ENCODE measurements around the gene COL5A1.
A peak's percentile ranks its signal among the peaks of the same experiment; 100 is the strongest.

The COL5A1 gene

DNA sequence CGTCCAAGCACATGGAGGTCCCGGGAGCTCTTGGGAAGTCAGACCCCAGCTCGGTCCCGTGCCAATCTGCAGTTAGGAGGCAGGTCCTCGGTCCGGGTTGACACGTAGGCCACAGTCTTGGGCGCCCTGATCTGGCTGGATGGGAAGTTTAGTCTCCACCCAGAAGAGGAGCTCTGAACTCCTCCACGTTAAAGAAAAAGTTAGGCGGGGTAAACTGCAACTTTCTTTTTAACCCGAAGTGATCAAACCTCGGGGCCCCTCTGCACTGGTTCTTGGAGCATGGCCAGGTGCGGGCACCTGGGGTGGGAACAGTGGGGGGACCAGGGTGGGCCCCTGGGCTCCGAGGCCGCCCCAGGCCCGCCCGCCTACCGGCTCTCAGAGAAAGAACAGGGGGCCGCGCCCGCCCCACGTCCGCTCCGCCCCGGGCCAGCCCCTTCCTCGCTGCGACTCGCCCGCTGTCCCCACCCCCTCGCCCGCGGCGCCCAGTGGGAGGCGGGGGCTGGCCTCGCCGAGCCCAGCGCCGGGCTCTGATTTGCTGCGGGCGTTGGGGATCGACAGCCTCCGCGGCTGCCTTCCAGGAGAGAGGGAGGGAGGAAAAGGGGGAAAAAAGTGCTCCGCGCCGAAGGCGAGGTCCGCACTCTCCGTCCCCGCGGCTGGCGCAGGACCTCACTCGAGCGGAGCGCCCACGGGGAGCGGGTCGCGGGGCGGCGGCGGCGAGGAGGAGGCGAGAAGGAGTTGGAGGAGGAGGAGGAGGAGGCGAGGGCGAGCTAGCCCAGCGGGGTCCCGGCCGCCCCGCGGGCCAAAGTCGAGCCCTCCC is at the start of gene COL5A1:
Gene COL5A1 (plus strand): TSS at position 631 of the 817 bp plus-strand sequence. CDS start 385 bp downstream, outside the sequence.
- DNase-seq, result peak; percentile 94

- peak; percentile 26 for DNase-seq
Observed at GRCh38 chr9:134592018-134592818, 49.4 kb upstream of the COL5A1 start.

GRCh38 chr9:134592819-134593200 is 48.8 kb upstream of the COL5A1 start:
- DNase-seq, result no peak

- peak; percentile 75 for DNase-seq
Observed at GRCh38 chr9:134593286-134594077, 48.1 kb upstream of the COL5A1 start.

GRCh38 chr9:134594078-134594941 is 47.3 kb upstream of the COL5A1 start:
- no peak for DNase-seq

- no peak for DNase-seq
Observed at GRCh38 chr9:134595014-134595413, 46.6 kb upstream of the COL5A1 start.

- peak; percentile 65 for DNase-seq
Observed at GRCh38 chr9:134597041-134597913, 44.3 kb upstream of the COL5A1 start.

DNA sequence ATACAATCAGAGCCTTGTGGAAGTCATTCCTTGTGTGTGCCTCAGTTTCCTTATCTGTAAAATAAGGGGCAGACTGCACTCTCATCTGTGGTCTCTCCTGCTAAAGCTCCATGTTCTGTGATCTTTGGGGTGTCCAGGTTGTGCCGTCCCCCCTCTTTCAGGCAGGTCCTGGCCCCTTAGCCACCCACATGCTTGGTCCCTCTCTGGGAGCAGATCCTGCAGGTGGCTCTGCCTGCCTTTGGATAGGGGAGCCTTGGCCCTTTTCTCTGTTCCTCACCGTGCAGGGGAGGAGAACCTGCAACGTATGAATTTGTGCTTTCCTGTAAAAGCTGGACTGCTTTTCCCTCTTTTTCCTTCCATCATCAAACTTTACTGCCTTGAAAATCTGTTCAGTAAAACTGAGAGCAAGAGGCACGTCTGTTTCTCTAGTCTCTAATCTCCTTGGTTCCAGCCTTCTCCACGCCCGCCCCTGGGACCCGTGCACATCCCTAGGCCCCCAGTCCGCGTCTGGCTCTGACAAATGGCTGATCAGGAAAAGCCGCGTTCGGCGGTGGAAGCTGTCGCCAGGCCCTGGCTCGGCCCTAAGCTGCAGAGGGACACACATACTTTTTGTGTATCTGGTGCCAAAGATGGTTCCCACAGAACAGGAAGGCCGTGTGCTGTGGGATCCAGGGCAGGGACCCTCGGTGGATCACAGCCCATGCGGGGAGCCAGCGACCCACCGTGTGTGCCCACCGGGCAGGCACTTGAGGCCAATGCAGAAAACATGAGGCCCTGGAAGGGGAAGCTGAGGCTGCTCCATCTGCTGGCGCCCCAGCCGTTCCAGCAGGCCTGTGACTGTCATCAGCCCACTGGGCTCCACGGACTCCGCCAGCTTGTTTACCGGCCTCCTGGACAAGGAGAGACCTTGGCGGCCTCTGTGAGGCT is 43.4 kb upstream of the COL5A1 start:
- DNase-seq, result no peak

GRCh38 chr9:134598884-134599245 is 42.7 kb upstream of the COL5A1 start:
- DNase-seq, result no peak

DNA sequence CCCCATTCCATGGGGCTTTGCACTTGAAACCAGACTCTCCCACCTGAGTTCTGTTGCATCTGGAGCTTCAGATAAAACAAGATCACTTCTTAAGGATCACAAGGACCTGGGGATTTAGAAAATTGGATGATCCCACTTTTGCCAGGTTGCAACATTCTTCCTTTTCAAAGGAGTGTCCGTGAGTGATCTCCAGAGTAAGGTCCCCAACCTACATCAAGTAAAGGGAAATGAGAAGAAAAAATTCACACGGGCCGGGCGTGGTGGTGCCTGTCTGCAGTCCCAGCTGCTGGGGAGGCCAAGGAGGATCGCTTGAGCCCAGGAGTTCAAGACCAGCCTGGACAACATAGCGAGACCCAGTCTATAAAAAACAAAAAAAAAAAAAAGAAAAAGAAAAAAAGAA is 41.2 kb upstream of the COL5A1 start:
- DNase-seq, result no peak

DNA sequence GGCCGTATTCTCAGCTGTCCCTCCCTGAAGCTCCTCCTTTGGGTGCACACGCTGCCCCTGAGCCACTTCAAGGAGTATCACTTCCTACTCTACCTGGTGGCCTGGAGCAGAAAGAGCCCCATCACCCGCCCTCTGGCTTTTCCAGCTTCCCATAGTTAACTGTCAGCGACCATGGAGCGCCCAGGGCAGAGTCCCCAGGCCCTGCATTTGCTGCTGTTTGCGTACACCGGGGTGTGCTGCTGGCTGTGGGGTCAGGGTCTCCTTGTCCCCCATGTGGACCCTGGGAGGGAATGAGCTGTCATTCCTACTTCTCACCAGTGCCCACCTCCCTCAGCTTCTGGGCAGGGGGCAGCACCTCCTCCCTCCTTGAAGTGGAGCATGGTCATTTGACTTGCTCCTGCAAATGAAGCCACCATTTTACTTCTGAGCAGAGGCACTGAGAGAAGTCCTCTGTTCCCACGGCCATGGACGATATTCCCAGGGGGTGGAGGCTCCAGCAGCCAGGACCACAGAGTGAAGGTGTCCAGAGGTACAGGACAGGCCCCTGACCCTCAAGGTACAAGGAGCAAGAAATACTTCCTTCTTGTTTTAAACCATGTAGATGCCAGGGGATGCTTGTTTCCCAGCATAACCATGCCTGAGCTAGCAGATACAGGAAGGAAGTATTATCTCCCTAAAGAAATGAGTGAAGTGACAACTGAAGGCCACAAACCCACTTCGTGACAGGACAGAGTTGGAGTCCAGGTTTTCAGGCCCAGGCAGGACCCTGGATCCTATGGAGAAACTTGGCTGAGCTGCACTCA is 40.6 kb upstream of the COL5A1 start:
- no peak for DNase-seq

DNA sequence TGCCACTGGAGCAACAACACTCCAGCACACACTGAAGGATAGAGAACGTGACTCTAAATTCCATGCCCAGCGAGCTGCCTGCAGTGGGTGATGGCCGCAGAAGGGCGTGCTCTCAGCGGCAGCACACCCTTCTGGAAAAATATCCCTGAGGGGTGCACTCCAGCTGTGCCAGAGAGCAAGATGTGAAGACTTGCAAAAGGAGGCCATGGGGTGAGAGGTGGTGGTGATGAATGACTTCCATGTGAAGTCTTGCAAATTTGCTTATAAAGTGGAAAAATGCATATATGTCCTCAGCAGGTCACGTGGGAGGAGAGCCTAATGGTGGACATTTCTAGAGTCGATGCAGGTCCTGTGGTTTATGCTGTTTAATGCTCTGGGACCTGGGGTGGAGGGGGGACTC is 39.8 kb upstream of the COL5A1 start:
- DNase-seq, result no peak

GRCh38 chr9:134602547-134603362 is 38.8 kb upstream of the COL5A1 start:
- no peak for DNase-seq

DNA sequence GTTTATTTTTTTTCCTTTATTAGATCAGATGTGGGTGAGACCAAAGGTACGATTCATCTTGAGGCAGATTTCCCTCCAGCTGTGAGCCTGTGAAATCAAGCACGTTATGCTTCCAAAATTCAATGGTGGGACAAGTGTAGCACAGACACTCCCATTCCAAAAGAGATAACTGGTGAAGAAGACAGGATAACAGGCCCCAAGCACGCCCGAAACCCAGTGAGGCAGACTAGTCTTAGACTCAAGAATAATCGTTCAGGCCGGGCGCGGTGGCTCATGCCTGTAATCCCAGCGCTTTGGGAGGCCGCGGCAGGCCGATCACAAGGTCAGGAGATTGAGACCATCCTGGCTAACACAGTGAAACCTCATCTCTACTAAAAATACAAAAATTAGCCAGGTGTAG is 36.8 kb upstream of the COL5A1 start:
- no peak for DNase-seq

- DNase-seq, result no peak
Observed at GRCh38 chr9:134605351-134605965, 36.1 kb upstream of the COL5A1 start.

- no peak for DNase-seq
Observed at GRCh38 chr9:134605966-134606357, 35.6 kb upstream of the COL5A1 start.

DNA sequence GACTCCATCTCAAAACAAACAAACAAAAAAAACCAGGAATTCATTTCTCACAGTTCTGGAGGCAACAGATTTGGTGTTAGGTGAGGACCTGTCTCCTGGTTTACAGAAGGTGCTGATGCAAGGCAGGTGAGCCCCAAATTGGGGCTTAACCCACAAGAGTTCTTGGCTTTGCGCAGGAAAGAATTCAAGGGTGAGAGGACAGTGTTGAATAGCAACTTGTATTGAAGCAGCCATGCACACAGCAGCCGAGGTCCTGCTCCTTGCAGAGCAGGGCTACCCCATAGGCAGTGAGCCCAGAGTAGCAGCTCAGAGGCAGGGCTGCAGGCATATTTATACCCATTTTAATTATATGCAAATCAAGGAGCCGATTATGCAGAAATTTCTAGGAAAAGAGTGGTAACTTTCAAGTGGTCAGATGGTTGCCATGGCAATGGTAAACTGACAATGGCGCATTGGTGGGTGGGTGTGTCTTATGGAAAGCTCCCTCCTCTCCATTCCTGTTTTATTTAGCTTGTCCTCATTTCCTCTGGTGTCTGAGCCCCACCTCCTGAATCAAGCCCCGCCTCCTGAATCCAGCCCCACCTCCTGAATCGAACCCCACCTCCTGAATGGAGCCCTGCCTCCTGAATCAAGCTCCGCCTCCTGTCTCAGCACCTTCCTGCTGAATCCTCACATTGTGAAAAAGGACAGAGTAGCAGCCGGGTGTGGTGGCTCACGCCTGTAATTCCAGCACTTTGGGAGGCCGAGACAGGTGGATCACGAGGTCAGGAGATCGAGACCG is 34.5 kb upstream of the COL5A1 start:
- DNase-seq, result no peak
